ENCODE measurements around the gene DOK5. TPM values are rescaled to one million over a fixed set of nuclear protein-coding genes. Genes with fewer than 3 reads are reported as not detected.

The DOK5 gene
- total and polyA plus RNA-seq, 4 donors = 0.37 to 3.1 (median 0.46) TPM

GRCh38 chr20:54499111-54499510 lies 23.7 kb downstream of the DOK5 start:
- no peak overlapping the region for H3K27ac ChIP-seq (ENCODE audit: low read depth in 1 of 2, low read length in 1 of 2)
- TF ChIP-seq, protein P1, sequence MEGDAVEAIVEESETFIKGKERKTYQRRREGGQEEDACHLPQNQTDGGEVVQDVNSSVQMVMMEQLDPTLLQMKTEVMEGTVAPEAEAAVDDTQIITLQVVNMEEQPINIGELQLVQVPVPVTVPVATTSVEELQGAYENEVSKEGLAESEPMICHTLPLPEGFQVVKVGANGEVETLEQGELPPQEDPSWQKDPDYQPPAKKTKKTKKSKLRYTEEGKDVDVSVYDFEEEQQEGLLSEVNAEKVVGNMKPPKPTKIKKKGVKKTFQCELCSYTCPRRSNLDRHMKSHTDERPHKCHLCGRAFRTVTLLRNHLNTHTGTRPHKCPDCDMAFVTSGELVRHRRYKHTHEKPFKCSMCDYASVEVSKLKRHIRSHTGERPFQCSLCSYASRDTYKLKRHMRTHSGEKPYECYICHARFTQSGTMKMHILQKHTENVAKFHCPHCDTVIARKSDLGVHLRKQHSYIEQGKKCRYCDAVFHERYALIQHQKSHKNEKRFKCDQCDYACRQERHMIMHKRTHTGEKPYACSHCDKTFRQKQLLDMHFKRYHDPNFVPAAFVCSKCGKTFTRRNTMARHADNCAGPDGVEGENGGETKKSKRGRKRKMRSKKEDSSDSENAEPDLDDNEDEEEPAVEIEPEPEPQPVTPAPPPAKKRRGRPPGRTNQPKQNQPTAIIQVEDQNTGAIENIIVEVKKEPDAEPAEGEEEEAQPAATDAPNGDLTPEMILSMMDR (IDR thresholded peaks at IDR 0.05; ENCODE audit: control extremely low read depth, extremely low read depth) = no peak
- H3K4me3 ChIP-seq = no peak overlapping the region
- 95 to 100% methylated on average over 1 of the region's 1 CpG for WGBS, 2 donors
- ATAC-seq (ENCODE audit: insufficient read depth, low FRiP score) = no peak
- no peaks in the 10 kb centered on the region for H3K36me3 ChIP-seq (ENCODE audit: control insufficient read depth in 4 of 4, insufficient read depth in 4 of 4, low read length in 4 of 4)
- H3K27me3 ChIP-seq (ENCODE audit: control insufficient read depth in 3 of 3, insufficient read depth in 3 of 3, low read length in 2 of 3) = no peaks in the 10 kb centered on the region
- no peaks in the 10 kb centered on the region for H3K4me1 ChIP-seq (ENCODE audit: control insufficient read depth in 5 of 5, insufficient read depth in 5 of 5, low read length in 5 of 5)
- H3K9me3 ChIP-seq (ENCODE audit: control insufficient read depth in 4 of 4, insufficient read depth in 3 of 4, low read length in 3 of 4) = peaks cover 0 to 3% (median 0%) of the 10 kb centered on the region in 4 donors
- H3K9ac ChIP-seq (ENCODE audit: insufficient read depth in 1 of 2, low read length in 2 of 2) = no peak overlapping the region
- no peak for DNase-seq

DNA sequence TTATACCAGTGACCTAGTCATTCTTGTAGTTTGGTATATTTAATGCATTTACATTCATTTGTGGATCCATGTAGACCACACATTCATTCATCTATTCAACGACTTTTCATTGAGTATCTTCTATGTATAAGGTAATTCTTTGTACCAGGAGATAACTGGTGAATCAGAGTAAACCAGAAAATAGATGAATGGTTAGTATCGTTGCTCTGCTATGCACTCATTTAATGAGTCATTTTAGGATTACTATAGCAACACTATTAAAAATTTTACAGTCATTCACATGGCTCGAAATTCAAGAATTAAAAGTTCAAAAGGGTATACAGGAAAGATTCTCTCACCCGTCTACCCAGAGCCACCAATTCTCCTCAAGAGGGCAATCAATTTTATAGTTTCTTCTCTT lies 26.8 kb downstream of the DOK5 start:
- Histone ChIP-seq H3K9me3 (ENCODE audit: control insufficient read depth in 4 of 4, insufficient read depth in 3 of 4, low read length in 3 of 4) (peaks cover 0 to 3% (median 0%) of the 10 kb centered on the region in 4 donors), H3K27me3 (ENCODE audit: control insufficient read depth in 3 of 3, insufficient read depth in 3 of 3, low read length in 2 of 3) (no peaks in the 10 kb centered on the region), H3K27ac (ENCODE audit: low read depth in 1 of 2, low read length in 1 of 2) (no peak overlapping the region), H3K4me1 (ENCODE audit: control insufficient read depth in 5 of 5, insufficient read depth in 5 of 5, low read length in 5 of 5) (no peaks in the 10 kb centered on the region), H3K36me3 (ENCODE audit: control insufficient read depth in 4 of 4, insufficient read depth in 4 of 4, low read length in 4 of 4) (no peaks in the 10 kb centered on the region), H3K9ac (ENCODE audit: insufficient read depth in 1 of 2, low read length in 2 of 2) (no peak overlapping the region), H3K4me3 (no peak overlapping the region)
- WGBS, 2 donors = 83 to 87% methylated on average over 4 of the region's 4 CpGs
- DNase-seq (no peak), ATAC-seq (ENCODE audit: insufficient read depth, low FRiP score) (no peak)
- TF ChIP-seq, protein P1 (IDR thresholded peaks at IDR 0.05; ENCODE audit: control extremely low read depth, extremely low read depth) = no peak

DNA sequence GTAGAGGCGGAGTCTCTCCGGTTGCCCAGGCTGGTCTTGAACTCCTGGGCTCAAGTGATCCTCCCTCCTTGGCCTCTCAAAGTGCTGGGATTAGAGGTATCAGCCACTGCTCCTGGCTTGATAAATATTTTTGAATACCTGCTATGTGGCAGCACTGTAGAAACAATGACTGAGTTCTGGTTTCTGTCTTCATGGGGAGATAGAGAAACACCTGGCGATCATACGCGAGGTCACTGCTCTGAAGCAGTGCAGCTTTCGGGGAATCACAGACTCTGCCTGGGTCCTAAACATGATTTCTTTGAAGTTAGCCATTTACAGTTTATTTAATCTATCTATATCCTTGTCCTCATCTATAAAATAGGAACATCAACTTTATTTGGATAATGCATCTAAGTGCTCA lies 31.2 kb downstream of the DOK5 start:
- Histone ChIP-seq H3K27ac (ENCODE audit: low read depth in 1 of 2, low read length in 1 of 2) (no peak overlapping the region), H3K27me3 (ENCODE audit: control insufficient read depth in 3 of 3, insufficient read depth in 3 of 3, low read length in 2 of 3) (no peaks in the 10 kb centered on the region), H3K36me3 (ENCODE audit: control insufficient read depth in 4 of 4, insufficient read depth in 4 of 4, low read length in 4 of 4) (no peaks in the 10 kb centered on the region), H3K4me3 (no peak overlapping the region), H3K4me1 (ENCODE audit: control insufficient read depth in 5 of 5, insufficient read depth in 5 of 5, low read length in 5 of 5) (no peaks in the 10 kb centered on the region), H3K9me3 (ENCODE audit: control insufficient read depth in 4 of 4, insufficient read depth in 3 of 4, low read length in 3 of 4) (peaks cover 0 to 3% (median 0%) of the 10 kb centered on the region in 4 donors), H3K9ac (ENCODE audit: insufficient read depth in 1 of 2, low read length in 2 of 2) (no peak overlapping the region)
- 94 to 95% methylated on average over 6 of the region's 6 CpGs for WGBS, 2 donors
- DNase-seq (no peak), ATAC-seq (ENCODE audit: insufficient read depth, low FRiP score) (no peak)
- TF ChIP-seq, protein P1 (IDR thresholded peaks at IDR 0.05; ENCODE audit: control extremely low read depth, extremely low read depth) = no peak

DNA sequence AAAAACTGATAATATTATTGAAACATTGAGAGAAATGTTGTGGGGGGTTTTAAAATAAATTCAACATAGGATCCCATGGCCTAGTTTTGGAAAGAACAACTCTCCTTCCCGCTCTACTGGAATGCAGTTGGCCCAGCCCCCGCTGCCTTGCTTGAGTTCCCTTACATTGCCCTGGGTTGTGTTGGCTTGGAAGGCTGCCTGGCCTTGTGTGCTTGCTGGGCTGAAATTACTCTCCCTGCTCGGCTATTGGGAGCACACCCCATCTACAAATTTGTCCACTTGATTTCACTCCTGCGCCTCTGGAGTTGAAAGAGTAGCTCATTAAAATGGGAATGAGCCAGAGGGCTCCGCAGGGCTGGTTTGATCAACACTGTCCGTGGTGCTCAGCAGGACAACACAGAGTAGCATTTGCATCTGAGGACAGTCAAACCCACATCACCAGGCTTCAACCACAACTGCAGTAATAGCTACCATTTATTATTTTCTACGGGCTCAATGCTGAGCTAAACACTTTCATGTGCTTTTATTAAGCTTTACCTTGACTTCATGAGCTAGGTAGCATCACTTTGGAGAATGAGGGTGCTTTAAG lies 35.2 kb downstream of the DOK5 start:
- H3K9me3 ChIP-seq (ENCODE audit: control insufficient read depth in 4 of 4, insufficient read depth in 3 of 4, low read length in 3 of 4) = peaks cover 0 to 4% (median 0%) of the 10 kb centered on the region in 4 donors
- H3K4me1 ChIP-seq (ENCODE audit: control insufficient read depth in 5 of 5, insufficient read depth in 5 of 5, low read length in 5 of 5) = no peaks in the 10 kb centered on the region
- 58 to 61% methylated on average over 7 of the region's 7 CpGs for WGBS, 2 donors

More for the DNA sequence above, 35.2 kb downstream of the DOK5 start:
- Histone ChIP-seq H3K27ac (ENCODE audit: low read depth in 1 of 2, low read length in 1 of 2) (no peak overlapping the region), H3K27me3 (ENCODE audit: control insufficient read depth in 3 of 3, insufficient read depth in 3 of 3, low read length in 2 of 3) (no peaks in the 10 kb centered on the region), H3K9ac (ENCODE audit: insufficient read depth in 1 of 2, low read length in 2 of 2) (no peak overlapping the region), H3K36me3 (ENCODE audit: control insufficient read depth in 4 of 4, insufficient read depth in 4 of 4, low read length in 4 of 4) (no peaks in the 10 kb centered on the region), H3K4me3 (no peak overlapping the region)
- TF ChIP-seq, protein P1 (IDR thresholded peaks at IDR 0.05; ENCODE audit: control extremely low read depth, extremely low read depth) = no peak
- ATAC-seq (ENCODE audit: insufficient read depth, low FRiP score) (no peak), DNase-seq (peak; percentile 32 to 79 (median 46))
